Fibroblast of upper back skin (primary cell): ENCODE data around the gene HBE1.
"Not testable (repeated sequence)": the region's sequence is repeated elsewhere in the genome, so short reads cannot be mapped to it uniquely, and the experiment has no call there.

Source experiments
- DNase-seq: peaks from one replicate; pipeline ENCODE4 v3.0.0-alpha.2; 2013

The HBE1 gene

GRCh38 chr11:5269715-5270147, at the start of gene HBE1:
Gene HBE1 (minus strand): TSS chr11:5269945. CDS start chr11:5269890, 55 bp downstream.
- DNase-seq: no peak

- DNase-seq: no peak
Observed at GRCh38 chr11:5317292-5317691, 47.5 kb upstream of the HBE1 start.

GRCh38 chr11:5313326-5314023, 43.7 kb upstream of the HBE1 start:
- DNase-seq: not testable (repeated sequence)

DNA sequence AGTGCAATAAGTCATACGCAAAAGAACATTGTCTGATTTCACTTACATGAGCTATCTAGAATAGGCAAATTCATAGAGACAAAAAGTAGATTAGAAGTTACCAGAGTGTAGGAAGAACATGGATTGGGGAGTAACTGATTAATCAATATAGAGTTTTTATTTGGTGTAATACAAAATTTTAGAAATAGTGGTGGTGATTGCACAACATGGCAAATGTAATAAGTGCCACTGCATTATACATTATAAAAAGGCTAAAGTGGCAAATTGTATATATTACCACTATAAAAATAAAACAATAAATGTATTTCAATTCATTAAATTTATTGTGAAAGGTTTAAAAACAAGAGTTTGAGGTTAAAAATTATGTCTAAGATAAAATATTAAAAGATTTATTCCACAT, 40.7 kb upstream of the HBE1 start:
- DNase-seq: no peak

GRCh38 chr11:5307256-5308019, 37.7 kb upstream of the HBE1 start:
- no peak for DNase-seq

DNA sequence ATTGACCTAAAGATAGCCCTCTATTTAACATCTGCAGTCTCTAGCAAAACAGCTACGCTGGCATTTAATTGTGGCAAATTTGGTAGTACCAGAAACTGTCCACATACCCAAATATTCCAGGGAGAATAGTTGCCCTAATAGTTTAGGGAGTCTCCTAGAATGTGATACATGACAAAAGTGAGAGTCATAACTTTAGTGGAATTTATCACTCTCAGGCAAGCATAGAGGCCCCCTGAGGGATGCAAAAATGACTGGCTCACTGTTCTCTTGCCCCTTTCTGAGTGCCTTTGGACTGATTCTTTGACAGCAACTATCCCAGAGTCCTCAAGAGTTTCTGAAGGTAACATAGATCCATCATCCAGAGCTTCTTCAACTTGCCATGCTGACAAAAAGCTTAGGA, 34.3 kb upstream of the HBE1 start:
- DNase-seq: peak; percentile 14

- no peak for DNase-seq
Observed at GRCh38 chr11:5303626-5304025, 33.9 kb upstream of the HBE1 start.

- no peak for DNase-seq
Observed at GRCh38 chr11:5301846-5302245, 32.1 kb upstream of the HBE1 start, which contains the start of gene OR51B4. Gene OR51B4 (minus strand): TSS chr11:5301946. CDS start chr11:5301946, 0 bp downstream.

GRCh38 chr11:5300251-5300650, 30.5 kb upstream of the HBE1 start:
- DNase-seq: no peak

DNA sequence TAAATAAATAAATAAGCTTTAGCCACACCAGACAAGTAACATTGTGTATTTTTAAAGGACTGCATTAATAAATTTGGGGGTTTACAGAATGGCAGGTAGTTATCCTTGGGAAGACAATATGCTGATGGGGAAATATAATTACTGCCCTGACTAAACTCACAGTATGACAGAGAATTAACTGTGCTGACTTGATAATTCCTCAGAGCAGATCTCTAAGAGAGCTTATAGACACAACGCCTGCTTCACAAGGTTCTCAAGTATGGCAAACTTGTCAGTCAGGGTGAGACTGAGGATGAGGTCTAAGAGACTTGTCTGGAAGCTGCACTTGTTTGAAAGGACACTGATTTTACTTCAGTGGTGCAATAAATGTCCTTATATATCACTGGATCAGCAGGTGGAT, 28.7 kb upstream of the HBE1 start:
- no peak for DNase-seq

GRCh38 chr11:5297721-5298323, 28.1 kb upstream of the HBE1 start:
- DNase-seq: no peak

GRCh38 chr11:5294342-5294995, 24.7 kb upstream of the HBE1 start:
- DNase-seq: not testable (repeated sequence)

GRCh38 chr11:5293028-5293427, 23.3 kb upstream of the HBE1 start:
- no peak for DNase-seq

DNA sequence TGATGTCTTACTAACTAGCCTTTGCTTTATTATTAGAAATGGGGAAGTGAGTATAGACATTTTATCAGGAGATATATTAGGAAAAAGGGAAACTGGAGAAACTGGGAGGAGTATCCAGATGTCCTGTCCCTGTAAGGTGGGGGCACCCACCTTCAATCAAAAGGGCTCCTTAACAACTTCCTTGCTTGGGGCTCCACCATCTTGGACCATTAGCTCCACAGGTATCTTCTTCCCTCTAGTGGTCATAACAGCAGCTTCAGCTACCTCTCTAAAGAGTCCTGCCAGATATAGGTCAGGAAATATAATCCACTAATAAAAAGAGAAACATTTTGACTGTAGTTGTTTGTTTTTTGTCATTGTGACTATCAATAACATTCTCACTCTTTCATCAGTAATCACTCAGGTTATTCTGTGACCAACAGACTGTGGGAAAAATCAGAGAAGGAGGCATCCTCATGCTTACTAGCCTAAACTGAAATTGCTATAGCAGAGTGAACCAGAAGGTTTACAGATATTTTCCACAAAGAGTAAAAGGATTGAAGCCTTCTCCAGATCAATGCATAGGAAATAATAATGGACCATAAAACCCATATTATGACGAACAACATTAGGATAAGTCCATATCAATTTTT, 21.6 kb upstream of the HBE1 start:
- peak; percentile 51 for DNase-seq

DNA sequence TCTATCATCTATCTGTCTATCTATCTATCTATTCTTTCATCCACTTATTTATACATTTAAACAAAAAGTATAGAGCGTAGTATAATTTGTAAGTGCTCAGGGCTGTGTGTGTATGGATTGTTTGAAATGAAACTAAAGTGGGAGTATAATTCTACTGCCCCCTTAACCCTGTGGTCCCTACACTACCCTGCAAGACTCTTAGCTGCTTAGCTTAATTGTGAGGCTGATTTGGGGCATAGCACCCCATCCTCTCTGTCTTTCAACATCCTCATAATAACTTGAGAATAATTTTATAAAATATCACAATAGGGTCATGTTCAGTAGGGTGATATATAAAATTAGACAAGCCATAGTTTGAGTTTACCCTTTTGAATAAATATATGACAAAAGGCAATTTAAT, 20.4 kb upstream of the HBE1 start:
- DNase-seq: no peak

DNA sequence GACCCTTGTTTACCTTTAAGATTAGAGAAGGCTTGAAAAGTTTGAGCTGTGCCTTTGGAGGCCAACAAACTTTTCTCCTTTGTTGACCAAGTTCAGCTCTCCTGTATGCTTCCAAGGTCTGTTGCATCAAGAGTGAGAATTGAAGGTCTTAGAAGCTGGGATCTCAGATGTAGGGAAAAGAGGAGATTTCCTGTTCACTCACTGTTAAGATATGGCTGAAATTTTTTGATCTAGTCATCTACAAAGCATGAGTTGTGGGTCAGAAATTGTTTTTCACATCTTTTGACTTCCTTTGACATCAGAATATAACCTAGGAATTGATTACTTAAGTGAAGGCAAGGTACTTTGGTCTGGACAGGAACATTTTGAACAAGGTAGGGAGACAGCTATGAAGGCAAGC, 20.0 kb upstream of the HBE1 start:
- DNase-seq: peak; percentile 13

- DNase-seq: peak; percentile 25
Observed at GRCh38 chr11:5288906-5289550, 19.3 kb upstream of the HBE1 start.

DNA sequence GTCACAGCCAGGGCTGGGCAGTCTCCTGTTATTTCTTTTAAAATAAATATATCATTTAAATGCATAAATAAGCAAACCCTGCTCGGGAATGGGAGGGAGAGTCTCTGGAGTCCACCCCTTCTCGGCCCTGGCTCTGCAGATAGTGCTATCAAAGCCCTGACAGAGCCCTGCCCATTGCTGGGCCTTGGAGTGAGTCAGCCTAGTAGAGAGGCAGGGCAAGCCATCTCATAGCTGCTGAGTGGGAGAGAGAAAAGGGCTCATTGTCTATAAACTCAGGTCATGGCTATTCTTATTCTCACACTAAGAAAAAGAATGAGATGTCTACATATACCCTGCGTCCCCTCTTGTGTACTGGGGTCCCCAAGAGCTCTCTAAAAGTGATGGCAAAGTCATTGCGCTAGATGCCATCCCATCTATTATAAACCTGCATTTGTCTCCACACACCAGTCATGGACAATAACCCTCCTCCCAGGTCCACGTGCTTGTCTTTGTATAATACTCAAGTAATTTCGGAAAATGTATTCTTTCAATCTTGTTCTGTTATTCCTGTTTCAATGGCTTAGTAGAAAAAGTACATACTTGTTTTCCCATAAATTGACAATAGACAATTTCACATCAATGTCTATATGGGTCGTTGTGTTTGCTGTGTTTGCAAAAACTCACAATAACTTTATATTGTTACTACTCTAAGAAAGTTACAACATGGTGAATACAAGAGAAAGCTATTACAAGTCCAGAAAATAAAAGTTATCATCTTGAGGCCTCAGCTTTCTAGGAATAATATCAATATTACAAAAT, 18.6 kb upstream of the HBE1 start:
- DNase-seq: no peak

GRCh38 chr11:5286901-5287300, 17.2 kb upstream of the HBE1 start:
- no peak for DNase-seq

GRCh38 chr11:5286351-5286750, 16.6 kb upstream of the HBE1 start:
- no peak for DNase-seq

DNA sequence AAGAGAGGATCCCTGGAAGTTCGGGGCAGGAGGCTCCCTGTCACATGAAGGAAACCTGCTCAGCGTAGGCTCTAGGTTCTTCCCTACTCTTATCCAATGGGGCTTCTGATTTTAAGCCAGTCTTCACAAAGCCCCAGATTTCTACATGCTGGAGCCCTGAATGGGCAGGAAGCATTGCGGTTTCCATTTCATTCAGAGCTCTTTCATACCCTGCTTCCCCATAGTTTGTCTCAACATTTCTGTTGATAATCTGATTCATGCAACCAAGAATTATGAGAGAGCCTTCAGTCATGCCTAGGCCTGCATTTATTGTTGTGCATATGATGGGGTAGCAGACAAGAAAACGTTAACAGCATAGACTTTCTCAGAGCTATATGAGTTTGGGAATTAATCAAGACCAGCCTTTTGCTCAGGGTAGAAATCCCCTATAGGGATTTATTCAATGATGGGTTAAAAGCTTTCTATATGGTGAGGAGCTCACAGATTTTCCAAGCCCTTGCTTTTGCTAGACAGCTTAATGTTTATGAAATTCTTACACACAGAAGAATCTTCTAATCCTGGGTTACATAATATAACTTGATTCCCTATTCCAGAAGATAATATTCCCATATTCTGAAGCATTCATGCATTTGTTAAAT, 16.1 kb upstream of the HBE1 start:
- no peak for DNase-seq
